GM21529 (cell line): ENCODE measurements around the gene POLDIP2.
"Not testable (repeated sequence)": the region's sequence is repeated elsewhere in the genome, so short reads cannot be mapped to it uniquely, and the experiment has no call there.

Source experiments
- ATAC-seq: cut with Tn5 transposase; IDR thresholded peaks from one replicate; pipeline ENCODE4 v1.9.1; 2021; ENCODE audit not compliant: unreplicated experiment

Gene POLDIP2

GRCh38 chr17:28366605-28367004 lies 9.3 kb upstream of the POLDIP2 start:
- no peak for ATAC-seq

GRCh38 chr17:28365487-28365886 lies 8.2 kb upstream of the POLDIP2 start:
- ATAC-seq: no peak

- no peak for ATAC-seq
Observed at GRCh38 chr17:28364665-28365363, 7.5 kb upstream of the POLDIP2 start, which contains the start of gene SEBOX. Gene SEBOX, minus strand, starts transcription at chr17:28365199. Its CDS starts 48 bp downstream, at chr17:28365151.

GRCh38 chr17:28363776-28364650 lies 6.7 kb upstream of the POLDIP2 start:
- no peak for ATAC-seq

DNA sequence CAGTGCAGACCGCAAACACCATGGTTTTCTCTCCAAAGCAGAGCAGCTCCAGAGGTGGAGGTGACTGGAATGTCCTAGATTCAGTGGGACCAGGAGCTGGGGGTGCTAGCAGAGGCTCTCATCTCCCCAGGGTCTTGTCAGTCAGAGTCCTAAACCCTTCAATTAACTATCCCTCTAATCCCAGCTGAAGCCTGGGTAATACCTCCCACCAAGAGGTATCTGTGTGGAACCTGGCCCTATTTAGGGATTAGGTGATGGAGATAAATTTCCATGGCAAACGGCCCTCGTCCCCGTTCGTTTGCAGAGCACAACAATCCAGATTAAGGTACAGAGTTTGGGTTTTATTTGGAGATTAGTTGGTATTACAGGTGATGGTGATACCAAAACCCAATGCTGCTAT lies 5.9 kb upstream of the POLDIP2 start:
- no peak for ATAC-seq

DNA sequence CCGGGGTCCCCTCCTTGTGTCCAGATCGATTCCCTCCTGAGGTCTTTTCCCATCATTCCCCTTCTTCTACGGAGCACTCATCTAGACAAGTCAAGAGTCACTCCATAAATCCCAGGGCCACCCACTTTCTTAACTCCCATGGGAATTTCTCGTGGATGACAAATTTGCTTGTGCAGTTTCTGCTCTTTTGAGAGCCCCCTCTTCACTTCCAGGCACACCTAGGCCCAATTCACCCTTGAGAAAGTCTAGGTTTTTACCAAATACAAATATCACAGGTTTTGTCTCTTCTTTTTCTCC lies 522 bp upstream of the POLDIP2 start:
- no peak for ATAC-seq

DNA sequence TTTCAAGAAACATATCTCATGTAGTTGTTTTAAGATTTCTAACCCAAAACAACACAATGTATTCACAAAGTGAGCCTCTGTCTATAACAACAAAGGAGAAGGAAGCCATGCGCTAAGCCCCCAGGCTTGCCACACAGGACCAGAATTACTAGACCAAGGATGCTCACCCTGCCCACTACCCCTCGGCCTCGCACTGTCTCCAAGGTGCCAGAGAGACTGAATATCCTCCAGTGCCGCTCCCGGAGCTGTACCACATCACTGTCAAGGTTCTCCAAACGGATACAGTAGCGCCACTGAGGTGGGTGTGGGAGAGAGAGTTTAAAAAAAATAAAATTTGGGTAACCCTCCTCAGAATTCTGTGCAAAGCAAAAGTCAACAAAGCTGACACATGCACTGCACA lies 7.1 kb downstream of the POLDIP2 start:
- no peak for ATAC-seq

GRCh38 chr17:28348979-28349378 lies 8.3 kb downstream of the POLDIP2 start:
- ATAC-seq: no peak

DNA sequence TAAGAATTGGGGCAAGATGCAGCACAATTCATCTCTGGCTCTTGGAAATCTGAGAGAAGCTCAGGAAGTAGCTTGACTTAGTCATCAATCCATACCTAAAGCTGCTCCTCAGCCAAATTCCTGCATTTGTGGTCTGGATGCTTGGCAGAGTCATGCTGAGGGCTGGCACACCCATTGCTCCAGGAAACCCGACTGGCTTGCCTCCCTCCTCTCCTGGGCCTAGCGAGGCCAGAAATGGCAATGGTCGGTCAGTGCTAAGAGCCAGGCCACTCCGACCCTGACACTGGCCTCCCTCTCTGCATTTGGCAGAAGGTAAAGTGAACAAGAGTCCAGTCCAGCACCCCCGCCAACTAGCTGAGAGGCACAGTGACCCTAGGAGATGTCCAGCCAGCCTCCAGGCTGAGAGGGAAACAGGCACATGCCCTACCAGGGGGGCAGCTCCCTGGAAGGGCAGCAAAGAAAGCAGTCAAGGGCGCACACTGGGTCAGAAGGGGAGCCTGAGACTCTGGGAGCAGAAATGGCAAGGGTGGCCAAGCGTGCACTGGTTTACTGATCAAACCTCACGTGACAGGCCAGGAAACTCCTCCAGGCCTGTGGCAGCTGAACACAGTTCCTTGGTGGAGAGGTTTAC lies 10.0 kb downstream of the POLDIP2 start:
- ATAC-seq: no peak

DNA sequence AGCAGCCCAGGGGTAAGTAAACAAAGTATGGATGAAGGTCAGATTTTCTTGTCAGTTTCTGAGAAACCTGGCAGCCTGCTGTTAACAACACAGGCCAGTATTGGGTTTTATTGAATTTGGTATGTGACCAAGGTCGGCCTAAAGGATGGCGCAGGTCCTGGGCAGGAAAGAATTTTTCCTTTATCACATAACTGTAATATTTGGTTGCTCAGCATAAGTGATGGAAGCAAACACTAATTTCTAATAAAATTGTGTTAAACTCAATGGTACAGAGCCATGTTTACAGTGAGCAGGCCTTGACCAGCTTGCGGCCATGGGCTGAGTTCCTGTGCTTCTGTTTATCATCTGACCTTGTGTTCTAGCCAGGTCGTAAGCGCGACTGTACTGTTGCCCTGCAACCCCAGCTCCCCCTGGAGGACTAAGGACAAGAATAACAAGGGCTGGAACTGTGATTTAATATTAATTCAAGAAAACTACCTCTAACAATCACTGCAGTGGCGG lies 10.5 kb downstream of the POLDIP2 start:
- no peak for ATAC-seq

- no peak for ATAC-seq
Observed at GRCh38 chr17:28346199-28346580, 11.1 kb downstream of the POLDIP2 start.

- no peak for ATAC-seq
Observed at GRCh38 chr17:28345419-28346198, 11.7 kb downstream of the POLDIP2 start.

DNA sequence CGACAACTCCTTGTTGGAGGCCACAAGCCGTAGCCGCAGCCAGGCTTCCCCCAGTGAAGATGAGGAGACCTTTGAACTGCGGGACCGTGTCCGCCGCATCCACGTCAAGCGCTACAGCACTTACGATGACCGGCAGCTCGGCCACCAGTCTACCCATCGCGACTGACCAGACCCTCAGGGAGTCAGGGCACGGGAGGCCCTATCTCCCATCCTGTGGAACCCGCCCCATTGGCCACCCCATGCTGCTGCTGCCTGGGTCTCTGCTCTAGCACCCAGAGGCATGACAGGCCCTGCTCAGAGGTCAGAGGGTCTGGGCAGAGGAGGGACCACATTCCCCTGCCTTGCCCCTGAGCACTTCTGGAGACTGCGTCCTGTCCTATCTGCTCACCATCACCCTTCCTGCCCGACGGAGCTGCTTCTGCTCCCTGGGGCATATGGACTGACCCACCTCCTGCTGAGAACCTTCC lies 12.9 kb downstream of the POLDIP2 start:
- ATAC-seq: no peak

DNA sequence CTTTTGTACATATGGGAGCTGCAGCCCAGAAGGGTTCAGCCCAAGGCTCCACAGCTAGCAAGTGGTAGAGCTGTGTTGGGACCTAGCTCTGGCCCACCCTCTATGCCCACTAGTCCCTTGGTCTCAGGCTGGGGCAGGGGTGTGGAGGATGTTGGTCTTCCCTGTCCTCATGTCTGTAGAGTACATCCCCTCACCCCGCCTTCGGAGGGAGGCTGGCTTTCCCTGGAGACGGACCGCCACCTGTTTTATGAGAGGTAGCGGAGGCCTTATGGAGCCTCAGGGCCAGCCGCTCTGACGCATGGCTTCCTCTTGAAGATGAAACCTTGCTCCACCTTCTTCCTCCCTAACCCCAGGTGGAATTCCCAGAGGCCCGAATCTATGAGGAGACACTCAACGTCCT lies 13.3 kb downstream of the POLDIP2 start:
- ATAC-seq: no peak

DNA sequence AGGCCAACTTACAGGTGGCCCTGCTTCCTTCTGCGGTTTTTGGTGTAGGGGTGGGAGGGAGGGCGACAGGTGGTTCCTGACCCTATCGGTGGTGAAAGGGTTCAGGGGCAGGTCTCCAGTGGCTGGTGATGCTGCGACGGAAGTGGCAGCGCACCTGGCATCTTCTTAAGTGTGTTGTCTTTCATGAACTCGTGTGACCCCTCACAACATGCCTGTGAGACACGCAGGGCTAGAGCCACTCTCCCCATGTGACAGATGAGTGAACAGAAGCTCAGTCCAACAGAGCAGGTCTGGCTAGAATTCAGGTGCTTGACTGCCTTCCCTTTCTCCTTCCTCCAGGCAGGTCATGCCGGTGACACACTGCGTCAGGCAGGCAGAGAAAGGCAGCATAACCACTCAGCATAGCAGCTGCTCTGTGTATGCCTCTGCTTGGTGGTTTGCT lies 13.8 kb downstream of the POLDIP2 start:
- no peak for ATAC-seq

DNA sequence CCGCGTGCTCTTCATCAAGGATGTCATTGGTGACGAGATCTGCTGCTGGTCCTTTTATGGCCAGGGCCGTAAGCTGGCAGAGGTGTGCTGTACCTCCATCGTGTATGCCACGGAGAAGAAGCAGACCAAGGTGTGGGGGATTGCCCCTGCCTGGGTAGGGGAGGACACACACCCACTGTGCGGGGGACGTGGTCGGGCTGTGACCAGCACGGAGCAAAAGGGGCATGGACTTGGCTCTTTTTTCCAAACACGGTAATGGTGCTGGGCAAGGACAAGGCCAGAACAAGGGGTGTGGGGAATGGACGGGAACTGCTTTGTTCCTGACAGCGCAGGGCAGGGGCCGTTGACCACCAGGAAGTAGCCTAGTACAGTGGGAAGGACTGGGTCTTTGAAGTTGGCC lies 15.0 kb downstream of the POLDIP2 start:
- no peak for ATAC-seq

DNA sequence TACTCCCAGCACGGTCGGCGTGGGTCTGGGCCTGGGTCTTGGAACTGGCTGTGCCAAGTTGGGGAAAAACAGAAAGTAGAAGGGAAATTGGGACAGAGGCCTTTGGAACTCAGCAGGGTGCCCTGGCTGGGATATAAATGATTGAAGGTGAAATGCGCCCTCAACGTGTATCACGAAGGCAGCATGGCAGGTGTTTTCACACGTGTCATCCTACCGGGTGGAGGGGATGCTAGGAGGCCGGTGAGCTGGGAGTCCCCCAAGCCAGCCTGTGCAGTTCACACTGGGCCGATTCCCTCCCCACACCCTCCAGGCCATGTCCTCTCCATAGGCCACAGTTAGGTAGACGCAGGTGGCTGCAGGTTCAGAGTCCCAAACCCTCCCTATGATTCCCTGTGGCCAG lies 15.8 kb downstream of the POLDIP2 start:
- ATAC-seq: no peak

DNA sequence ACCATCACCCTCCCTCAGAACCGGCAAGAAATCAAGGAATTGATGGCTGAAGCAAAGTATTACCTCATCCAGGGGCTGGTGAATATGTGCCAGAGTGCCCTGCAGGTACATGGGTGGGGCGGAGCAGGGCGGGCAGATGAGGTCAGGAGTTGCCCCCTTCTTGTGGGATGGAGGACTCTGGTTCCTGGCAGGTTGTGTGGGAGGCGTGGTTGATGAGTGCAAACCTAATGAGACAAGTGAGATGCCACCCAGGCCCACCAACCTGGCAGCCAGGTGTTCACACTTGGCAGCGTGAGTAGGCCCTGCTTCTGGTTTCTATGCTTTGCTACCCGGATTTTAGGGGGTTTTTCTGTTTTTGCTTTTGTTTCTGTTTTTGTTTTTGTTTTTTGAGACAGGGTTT lies 17.0 kb downstream of the POLDIP2 start:
- ATAC-seq: no peak

- ATAC-seq: no peak
Observed at GRCh38 chr17:28339431-28339830, 17.9 kb downstream of the POLDIP2 start.

DNA sequence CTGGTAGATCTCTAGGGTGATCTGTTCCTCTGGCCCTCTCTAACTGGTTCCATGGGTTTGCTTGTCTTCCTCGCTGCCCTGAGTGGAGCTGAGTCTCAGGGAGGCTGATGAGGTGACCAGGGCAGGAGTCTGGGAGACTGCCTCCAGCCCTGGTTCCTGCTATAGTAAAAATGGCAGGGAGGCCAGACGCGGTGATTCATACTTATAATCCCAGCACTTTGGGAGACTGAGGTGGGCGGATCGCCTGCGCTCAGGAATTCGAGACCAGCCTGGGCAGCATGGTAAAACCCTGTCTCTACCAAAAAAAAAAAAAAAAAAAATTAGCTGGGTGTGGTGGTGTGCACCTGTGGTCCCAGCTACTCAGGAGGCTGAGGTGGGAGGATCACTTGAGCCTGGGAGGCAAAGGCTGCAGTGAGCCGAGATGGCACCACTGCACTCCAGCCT lies 18.5 kb downstream of the POLDIP2 start:
- not testable (repeated sequence) for ATAC-seq
